ENCODE data around the gene TTC13.
"Not testable (repeated sequence)": the region's sequence is repeated elsewhere in the genome, so short reads cannot be mapped to it uniquely, and the experiment has no call there.

Gene TTC13

DNA sequence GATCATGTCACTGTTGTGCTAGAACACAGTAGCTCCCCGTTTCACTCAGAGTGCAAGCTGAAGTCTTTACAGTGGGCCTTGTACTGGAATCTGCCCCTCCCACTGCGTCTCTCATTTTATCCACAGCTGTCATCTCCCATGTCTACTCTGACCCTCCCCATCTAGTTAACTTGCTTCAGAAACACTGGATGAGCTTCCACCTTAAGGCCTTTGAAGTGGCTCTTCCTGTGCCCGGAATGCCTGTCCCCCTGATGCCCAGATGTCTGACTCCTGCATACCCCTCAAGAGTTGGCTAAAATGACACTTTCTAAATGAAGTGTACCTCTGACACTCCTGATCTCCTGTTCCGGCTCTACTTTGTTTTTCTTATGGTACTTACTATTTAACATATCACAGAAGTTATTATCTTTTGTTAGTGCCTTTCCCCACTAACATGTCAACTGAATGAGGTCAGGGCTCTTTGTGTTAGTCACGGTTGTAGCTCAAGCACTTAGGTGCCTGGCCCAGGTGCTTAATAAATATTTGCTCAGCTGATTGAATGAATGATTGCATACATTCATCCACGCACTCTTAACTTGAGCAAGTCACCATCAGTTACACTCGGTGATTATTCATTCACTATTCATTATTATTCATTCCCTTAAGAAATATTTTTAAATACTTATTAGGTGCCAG lies 13.6 kb upstream of the TTC13 start:
- WGBS, 2 experiments, result 74 to 79% methylated on average over 4 to 7 of the region's 7 CpGs
- H3K36me3 ChIP-seq (ENCODE audit: control insufficient read depth, insufficient read depth, low read length), result peaks cover 8% of the 10 kb centered on the region
- H3K4me3 ChIP-seq (ENCODE audit: insufficient read depth, low read depth, low read length), result no peak overlapping the region
- no peak overlapping the region for H3K27ac ChIP-seq (ENCODE audit: insufficient read depth, low read depth, low read length, poor library complexity, severe bottlenecking)
- H3K27me3 ChIP-seq (ENCODE audit: control insufficient read depth, insufficient read depth, low read length, poor library complexity, severe bottlenecking), result no peaks in the 10 kb centered on the region
- H3K9me3 ChIP-seq (ENCODE audit: control insufficient read depth, low read length), result no peaks in the 10 kb centered on the region
- no peaks in the 10 kb centered on the region for H3K4me1 ChIP-seq (ENCODE audit: control insufficient read depth, insufficient read depth, low read length)

- no peak overlapping the region for H3K27ac ChIP-seq (ENCODE audit: insufficient read depth, low read depth, low read length, poor library complexity, severe bottlenecking)
- peaks cover 4% of the 10 kb centered on the region for H3K36me3 ChIP-seq (ENCODE audit: control insufficient read depth, insufficient read depth, low read length)
- no peaks in the 10 kb centered on the region for H3K9me3 ChIP-seq (ENCODE audit: control insufficient read depth, low read length)
- H3K27me3 ChIP-seq (ENCODE audit: control insufficient read depth, insufficient read depth, low read length, poor library complexity, severe bottlenecking), result no peaks in the 10 kb centered on the region
- H3K4me1 ChIP-seq (ENCODE audit: control insufficient read depth, insufficient read depth, low read length), result no peaks in the 10 kb centered on the region
- no peak overlapping the region for H3K4me3 ChIP-seq (ENCODE audit: insufficient read depth, low read depth, low read length)
- WGBS, 2 experiments, result 88 to 95% methylated on average over 3 of the region's 3 CpGs
Measured at GRCh38 chr1:230987448-230987847, 8.8 kb upstream of the TTC13 start.

- Histone ChIP-seq H3K27me3 (ENCODE audit: control insufficient read depth, insufficient read depth, low read length, poor library complexity, severe bottlenecking) (no peaks in the 10 kb centered on the region), H3K4me3 (ENCODE audit: insufficient read depth, low read depth, low read length) (no peak overlapping the region), H3K4me1 (ENCODE audit: control insufficient read depth, insufficient read depth, low read length) (no peaks in the 10 kb centered on the region), H3K36me3 (ENCODE audit: control insufficient read depth, insufficient read depth, low read length) (peaks cover 3% of the 10 kb centered on the region), H3K9me3 (ENCODE audit: control insufficient read depth, low read length) (no peaks in the 10 kb centered on the region), H3K27ac (ENCODE audit: insufficient read depth, low read depth, low read length, poor library complexity, severe bottlenecking) (no peak overlapping the region)
- WGBS, 2 experiments, result 92 to 93% methylated on average over 7 of the region's 7 CpGs
Measured at GRCh38 chr1:230986976-230987375, 8.3 kb upstream of the TTC13 start.

DNA sequence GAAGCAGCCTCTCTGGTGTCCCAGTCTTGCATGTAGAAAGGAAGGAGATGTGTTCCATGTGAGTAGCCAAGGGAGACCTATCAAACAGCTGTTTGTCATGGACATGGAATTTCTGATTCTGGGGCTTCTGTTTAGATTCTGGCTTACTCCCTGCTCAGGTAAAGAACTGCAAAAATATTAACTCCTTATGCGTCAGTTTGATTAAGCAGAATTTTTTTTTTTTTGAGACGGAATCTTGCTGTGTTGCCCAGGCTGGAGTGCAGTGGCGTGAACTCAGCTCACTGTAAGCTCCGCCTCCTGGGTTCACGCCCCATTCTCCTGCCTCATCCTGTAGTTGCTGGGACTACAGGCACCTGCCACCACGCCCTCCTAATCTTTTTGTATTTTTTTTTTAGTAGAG lies 7.0 kb upstream of the TTC13 start:
- H3K4me3 ChIP-seq (ENCODE audit: insufficient read depth, low read depth, low read length), result no peak overlapping the region
- H3K27ac ChIP-seq (ENCODE audit: insufficient read depth, low read depth, low read length, poor library complexity, severe bottlenecking), result no peak overlapping the region
- no peaks in the 10 kb centered on the region for H3K27me3 ChIP-seq (ENCODE audit: control insufficient read depth, insufficient read depth, low read length, poor library complexity, severe bottlenecking)
- no peaks in the 10 kb centered on the region for H3K9me3 ChIP-seq (ENCODE audit: control insufficient read depth, low read length)
- 91 to 94% methylated on average over 6 of the region's 6 CpGs for WGBS, 2 experiments
- no peaks in the 10 kb centered on the region for H3K36me3 ChIP-seq (ENCODE audit: control insufficient read depth, insufficient read depth, low read length)
- H3K4me1 ChIP-seq (ENCODE audit: control insufficient read depth, insufficient read depth, low read length), result no peaks in the 10 kb centered on the region

GRCh38 chr1:230984622-230985515 lies 6.2 kb upstream of the TTC13 start:
- H3K27me3 ChIP-seq (ENCODE audit: control insufficient read depth, insufficient read depth, low read length, poor library complexity, severe bottlenecking); H3K36me3 ChIP-seq (ENCODE audit: control insufficient read depth, insufficient read depth, low read length); H3K27ac ChIP-seq (ENCODE audit: insufficient read depth, low read depth, low read length, poor library complexity, severe bottlenecking); H3K4me1 ChIP-seq (ENCODE audit: control insufficient read depth, insufficient read depth, low read length); H3K9me3 ChIP-seq (ENCODE audit: control insufficient read depth, low read length); H3K4me3 ChIP-seq (ENCODE audit: insufficient read depth, low read depth, low read length): not testable (repeated sequence)
- 26 to 28% methylated on average over 8 to 9 of the region's 10 CpGs for WGBS, 2 experiments

GRCh38 chr1:230983811-230984210 lies 5.2 kb upstream of the TTC13 start:
- Histone ChIP-seq H3K4me1 (ENCODE audit: control insufficient read depth, insufficient read depth, low read length) (no peaks in the 10 kb centered on the region), H3K36me3 (ENCODE audit: control insufficient read depth, insufficient read depth, low read length) (no peaks in the 10 kb centered on the region), H3K9me3 (ENCODE audit: control insufficient read depth, low read length) (no peaks in the 10 kb centered on the region), H3K4me3 (ENCODE audit: insufficient read depth, low read depth, low read length) (no peak overlapping the region), H3K27me3 (ENCODE audit: control insufficient read depth, insufficient read depth, low read length, poor library complexity, severe bottlenecking) (no peaks in the 10 kb centered on the region), H3K27ac (ENCODE audit: insufficient read depth, low read depth, low read length, poor library complexity, severe bottlenecking) (no peak overlapping the region)
- 83 to 86% methylated on average over 5 of the region's 5 CpGs for WGBS, 2 experiments

- H3K9me3 ChIP-seq (ENCODE audit: control insufficient read depth, low read length), result no peaks in the 10 kb centered on the region
- H3K4me3 ChIP-seq (ENCODE audit: insufficient read depth, low read depth, low read length), result no peak overlapping the region
- no peaks in the 10 kb centered on the region for H3K36me3 ChIP-seq (ENCODE audit: control insufficient read depth, insufficient read depth, low read length)
- H3K27me3 ChIP-seq (ENCODE audit: control insufficient read depth, insufficient read depth, low read length, poor library complexity, severe bottlenecking), result no peaks in the 10 kb centered on the region
- WGBS, 2 experiments, result 92 to 93% methylated on average over 4 of the region's 4 CpGs
- no peaks in the 10 kb centered on the region for H3K4me1 ChIP-seq (ENCODE audit: control insufficient read depth, insufficient read depth, low read length)
- H3K27ac ChIP-seq (ENCODE audit: insufficient read depth, low read depth, low read length, poor library complexity, severe bottlenecking), result no peak overlapping the region
Measured at GRCh38 chr1:230982696-230983095, 4.0 kb upstream of the TTC13 start.

DNA sequence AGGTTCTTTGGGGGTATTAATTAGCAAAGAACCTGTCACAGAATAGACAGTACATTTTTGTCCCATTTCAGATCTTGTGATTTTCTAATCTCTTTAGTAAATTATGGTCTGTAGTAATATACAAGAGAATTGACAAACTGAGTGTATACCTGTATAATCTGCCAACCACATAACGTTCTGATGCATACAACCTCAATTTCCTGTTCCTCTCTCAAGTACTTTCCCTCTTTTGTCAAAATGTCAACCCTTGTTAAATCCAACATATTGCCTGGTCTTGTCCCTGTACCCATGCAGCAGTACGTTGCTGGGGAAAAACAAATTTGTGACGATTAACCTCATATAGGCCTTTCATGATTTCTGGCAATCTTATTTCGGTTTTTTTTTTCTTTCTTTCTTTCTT lies 1.3 kb upstream of the TTC13 start:
- H3K27ac ChIP-seq (ENCODE audit: insufficient read depth, low read depth, low read length, poor library complexity, severe bottlenecking), result no peak overlapping the region

GRCh38 chr1:230979389-230979716 lies 692 bp upstream of the TTC13 start:
- Histone ChIP-seq H3K27ac (ENCODE audit: insufficient read depth, low read depth, low read length, poor library complexity, severe bottlenecking) (no peak overlapping the region), H3K36me3 (ENCODE audit: control insufficient read depth, insufficient read depth, low read length) (peaks cover 5% of the 10 kb centered on the region), H3K4me3 (ENCODE audit: insufficient read depth, low read depth, low read length) (peak overlapping the region; percentile 85), H3K4me1 (ENCODE audit: control insufficient read depth, insufficient read depth, low read length) (no peaks in the 10 kb centered on the region), H3K27me3 (ENCODE audit: control insufficient read depth, insufficient read depth, low read length, poor library complexity, severe bottlenecking) (no peaks in the 10 kb centered on the region), H3K9me3 (ENCODE audit: control insufficient read depth, low read length) (no peaks in the 10 kb centered on the region)
- 11 to 14% methylated on average over 12 of the region's 12 CpGs for WGBS, 2 experiments

More for the DNA sequence above, 1.3 kb upstream of the TTC13 start:
- Histone ChIP-seq H3K27me3 (ENCODE audit: control insufficient read depth, insufficient read depth, low read length, poor library complexity, severe bottlenecking) (no peaks in the 10 kb centered on the region), H3K4me1 (ENCODE audit: control insufficient read depth, insufficient read depth, low read length) (no peaks in the 10 kb centered on the region), H3K36me3 (ENCODE audit: control insufficient read depth, insufficient read depth, low read length) (peaks cover 5% of the 10 kb centered on the region), H3K4me3 (ENCODE audit: insufficient read depth, low read depth, low read length) (peak overlapping the region; percentile 85), H3K9me3 (ENCODE audit: control insufficient read depth, low read length) (no peaks in the 10 kb centered on the region)
- WGBS, 2 experiments, result 92 to 94% methylated on average over 4 of the region's 4 CpGs

DNA sequence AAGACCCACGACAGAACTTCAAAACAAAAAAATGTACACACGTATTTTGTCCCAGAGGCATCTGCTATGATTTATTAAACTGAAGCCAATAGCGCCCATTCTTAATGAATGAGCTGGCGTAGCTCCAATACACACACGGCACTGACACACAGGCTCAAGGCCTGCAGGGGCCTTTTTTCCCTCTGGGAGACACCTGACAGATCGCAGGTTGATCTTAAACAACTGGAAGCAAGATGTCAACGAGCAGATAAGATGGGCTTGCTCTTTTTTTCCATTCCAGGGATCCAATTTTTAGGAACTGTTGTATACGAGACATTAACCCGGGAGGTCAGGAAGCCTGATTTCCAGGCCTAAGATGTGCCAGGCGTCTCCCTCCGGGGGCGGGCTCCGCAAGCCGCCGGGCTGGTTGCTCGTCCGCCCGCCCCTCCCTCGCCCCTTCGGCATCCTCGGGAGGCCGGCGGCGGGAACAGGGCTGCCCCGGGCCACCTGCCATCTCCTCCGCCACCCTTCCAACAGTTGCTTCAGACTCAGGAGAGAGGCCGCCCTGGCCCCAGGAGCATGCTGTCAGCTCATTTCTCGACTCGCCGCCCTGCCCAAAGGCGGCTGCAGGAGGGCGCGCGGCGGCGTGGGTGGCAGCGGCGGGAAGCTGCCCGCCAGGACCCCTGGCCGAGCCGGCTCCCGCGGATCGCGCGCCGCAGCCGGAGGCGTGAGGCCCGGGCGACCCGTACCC lies 735 bp downstream of the TTC13 start:
- peaks cover 5% of the 10 kb centered on the region for H3K36me3 ChIP-seq (ENCODE audit: control insufficient read depth, insufficient read depth, low read length)
- 8% methylated on average over 52 of the region's 52 CpGs for WGBS, 2 experiments
- no peaks in the 10 kb centered on the region for H3K4me1 ChIP-seq (ENCODE audit: control insufficient read depth, insufficient read depth, low read length)
- H3K4me3 ChIP-seq (ENCODE audit: insufficient read depth, low read depth, low read length), result peak overlapping the region; percentile 85
- no peak overlapping the region for H3K27ac ChIP-seq (ENCODE audit: insufficient read depth, low read depth, low read length, poor library complexity, severe bottlenecking)
- H3K27me3 ChIP-seq (ENCODE audit: control insufficient read depth, insufficient read depth, low read length, poor library complexity, severe bottlenecking), result no peaks in the 10 kb centered on the region
- H3K9me3 ChIP-seq (ENCODE audit: control insufficient read depth, low read length), result no peaks in the 10 kb centered on the region
